Measurements from ENCODE around the gene DDAH2.

Gene DDAH2

DNA sequence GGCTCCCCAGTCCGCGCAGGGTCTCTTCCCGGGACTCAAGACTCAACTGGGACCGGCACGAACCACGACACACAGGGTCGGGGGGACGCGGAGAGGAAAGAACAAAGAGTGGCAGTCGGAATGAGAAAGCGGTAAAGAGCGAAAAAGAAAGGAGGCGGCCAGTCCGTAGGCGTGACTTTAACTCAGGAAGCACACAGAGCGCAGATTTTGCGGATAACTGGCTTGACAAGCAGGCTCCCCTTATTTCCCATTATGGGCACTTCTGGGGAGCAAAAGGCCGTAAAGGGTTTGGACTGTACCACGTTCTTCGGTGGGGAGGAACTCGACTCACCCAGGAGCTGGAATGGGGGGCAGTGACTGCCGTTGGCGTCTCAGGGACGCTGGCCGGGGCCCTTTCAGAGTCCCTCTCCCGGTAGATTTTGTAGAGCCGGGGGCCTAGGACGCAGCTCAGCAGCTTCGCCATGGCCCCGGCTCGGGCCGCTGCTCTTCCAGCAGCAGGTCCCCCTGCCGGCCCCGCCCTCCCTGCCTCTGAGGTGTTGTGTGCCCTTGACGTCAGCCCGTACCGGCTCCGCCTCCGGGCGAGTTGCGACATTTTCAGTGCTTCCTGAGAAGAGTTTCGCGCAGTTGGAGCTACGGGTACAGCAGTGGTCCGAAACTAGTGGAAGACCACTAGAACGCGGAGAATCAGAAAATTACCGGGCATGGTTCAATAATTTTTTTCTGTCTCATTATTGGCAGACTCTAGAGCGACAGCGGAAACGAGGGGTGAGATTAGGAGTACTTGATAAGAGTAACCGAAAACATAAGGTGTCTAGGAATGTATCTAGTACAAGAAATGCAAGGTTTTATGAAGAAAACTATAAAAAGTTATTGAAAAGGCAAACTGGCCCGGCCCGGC is 26.0 kb downstream of the DDAH2 start, which contains the start of gene ABHD16A:
Gene ABHD16A, minus strand, starts transcription at position 506 of the 898 bp plus-strand sequence. Its CDS starts 43 bp downstream, at position 463.
- peak within 1 kb of the TSS; percentile 47 for H3K4me3 ChIP-seq (ENCODE audit: low read length)
- no peaks in the 10 kb centered on the region for H3K27me3 ChIP-seq (ENCODE audit: control insufficient read depth, insufficient read depth, low read length)
- H3K9me3 ChIP-seq (ENCODE audit: control insufficient read depth, low read length): no peaks in the 10 kb centered on the region
- no peaks in the 10 kb centered on the region for H3K36me3 ChIP-seq (ENCODE audit: control insufficient read depth, insufficient read depth, low read length)
- H3K4me1 ChIP-seq (ENCODE audit: control insufficient read depth, insufficient read depth, low read length): peaks cover 18% of the 10 kb centered on the region
- peak within 1 kb of the TSS; percentile 82 for H3K9ac ChIP-seq (ENCODE audit: low read length)

- Histone ChIP-seq H3K9ac (ENCODE audit: low read length) (peak overlapping the region; percentile 82), H3K4me3 (ENCODE audit: low read length) (peak overlapping the region; percentile 47), H3K9me3 (ENCODE audit: control insufficient read depth, low read length) (no peaks in the 10 kb centered on the region), H3K4me1 (ENCODE audit: control insufficient read depth, insufficient read depth, low read length) (peaks cover 18% of the 10 kb centered on the region), H3K36me3 (ENCODE audit: control insufficient read depth, insufficient read depth, low read length) (no peaks in the 10 kb centered on the region), H3K27me3 (ENCODE audit: control insufficient read depth, insufficient read depth, low read length) (no peaks in the 10 kb centered on the region)
Observed at GRCh38 chr6:31702405-31702818, 26.7 kb downstream of the DDAH2 start.

GRCh38 chr6:31701666-31702404 is 27.3 kb downstream of the DDAH2 start:
- no peaks in the 10 kb centered on the region for H3K36me3 ChIP-seq (ENCODE audit: control insufficient read depth, insufficient read depth, low read length)
- H3K27me3 ChIP-seq (ENCODE audit: control insufficient read depth, insufficient read depth, low read length): no peaks in the 10 kb centered on the region
- peak overlapping the region; percentile 82 for H3K9ac ChIP-seq (ENCODE audit: low read length)
- H3K9me3 ChIP-seq (ENCODE audit: control insufficient read depth, low read length): no peaks in the 10 kb centered on the region
- peak overlapping the region; percentile 47 for H3K4me3 ChIP-seq (ENCODE audit: low read length)
- peaks cover 18% of the 10 kb centered on the region for H3K4me1 ChIP-seq (ENCODE audit: control insufficient read depth, insufficient read depth, low read length)

DNA sequence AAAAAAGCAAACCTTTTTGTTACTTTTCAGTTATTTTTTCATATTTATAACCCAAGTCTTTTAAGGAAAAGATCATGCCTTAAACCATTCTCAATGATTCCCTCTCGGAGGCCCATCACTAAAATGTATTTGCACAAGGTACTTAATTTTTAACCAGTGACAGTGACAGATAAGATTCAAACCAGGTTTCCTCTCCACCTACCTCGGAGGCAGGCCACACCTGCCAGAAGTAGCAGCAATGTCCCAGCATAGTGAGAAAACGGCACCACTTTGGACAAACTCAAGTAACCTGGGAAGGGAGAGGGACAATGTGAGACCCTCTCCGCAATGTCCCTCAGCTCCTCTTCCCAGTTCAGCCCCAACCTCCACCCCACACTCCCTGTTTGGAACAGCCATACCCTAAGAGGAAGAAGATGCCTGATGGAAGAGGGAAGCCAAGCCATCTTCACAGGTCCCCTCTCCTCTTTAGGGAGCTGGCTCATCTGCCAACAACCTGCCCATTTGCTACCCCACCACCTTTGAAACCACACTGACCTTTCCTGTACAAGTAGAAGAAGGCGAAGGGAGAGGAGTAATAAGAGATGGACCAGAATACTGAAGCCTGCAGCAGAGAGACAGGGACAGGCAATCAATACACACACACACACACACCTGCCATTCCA is 28.2 kb downstream of the DDAH2 start:
- Histone ChIP-seq H3K9me3 (ENCODE audit: control insufficient read depth, low read length) (no peaks in the 10 kb centered on the region), H3K9ac (ENCODE audit: low read length) (no peak overlapping the region), H3K36me3 (ENCODE audit: control insufficient read depth, insufficient read depth, low read length) (no peaks in the 10 kb centered on the region), H3K4me1 (ENCODE audit: control insufficient read depth, insufficient read depth, low read length) (peaks cover 18% of the 10 kb centered on the region), H3K4me3 (ENCODE audit: low read length) (no peak overlapping the region), H3K27me3 (ENCODE audit: control insufficient read depth, insufficient read depth, low read length) (no peaks in the 10 kb centered on the region)

DNA sequence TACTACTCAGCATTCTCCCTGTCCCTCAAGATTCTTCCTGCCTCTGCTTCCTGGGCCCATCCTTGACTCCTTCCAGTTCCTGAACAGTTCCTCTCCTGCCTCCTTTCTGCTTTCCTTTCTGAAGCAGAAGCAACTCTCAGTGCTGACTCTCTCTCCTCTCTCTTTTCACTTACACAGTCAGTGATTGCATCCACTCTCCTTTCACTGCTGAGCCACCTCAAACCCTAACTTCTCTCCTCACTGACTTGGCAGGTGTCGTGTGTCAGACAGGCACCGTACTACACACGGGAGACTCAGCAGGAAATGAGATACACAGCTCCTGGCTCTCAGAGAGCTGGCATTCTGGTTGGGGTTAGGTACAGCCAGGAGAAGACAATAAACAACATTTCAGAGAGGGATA is 31.5 kb downstream of the DDAH2 start:
- H3K9ac ChIP-seq (ENCODE audit: low read length): no peak overlapping the region
- no peaks in the 10 kb centered on the region for H3K9me3 ChIP-seq (ENCODE audit: control insufficient read depth, low read length)
- H3K36me3 ChIP-seq (ENCODE audit: control insufficient read depth, insufficient read depth, low read length): no peaks in the 10 kb centered on the region

DNA sequence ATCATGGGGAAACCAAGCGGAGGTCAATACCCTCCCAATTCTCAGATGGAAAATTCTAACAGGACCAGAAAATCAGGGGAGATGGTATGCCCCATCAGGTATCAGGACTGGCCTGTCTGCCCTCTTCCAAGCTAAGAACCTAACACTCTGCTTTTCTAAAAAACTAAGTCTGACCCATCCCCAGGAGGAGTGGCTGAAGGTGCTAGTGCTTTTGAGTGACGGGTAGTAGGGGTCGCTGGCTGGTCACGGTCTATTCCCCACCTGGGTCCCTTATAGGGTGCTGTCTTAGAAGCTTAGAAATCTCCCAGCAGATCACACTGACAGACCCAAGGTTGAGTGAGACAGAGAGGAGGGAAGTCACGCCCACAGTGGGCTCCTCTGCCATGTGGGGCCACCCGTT is 35.6 kb downstream of the DDAH2 start:
- H3K27me3 ChIP-seq (ENCODE audit: control insufficient read depth, insufficient read depth, low read length): no peaks in the 10 kb centered on the region
- H3K4me3 ChIP-seq (ENCODE audit: low read length): no peak overlapping the region
- H3K9me3 ChIP-seq (ENCODE audit: control insufficient read depth, low read length): no peaks in the 10 kb centered on the region
- H3K9ac ChIP-seq (ENCODE audit: low read length): no peak overlapping the region
- H3K36me3 ChIP-seq (ENCODE audit: control insufficient read depth, insufficient read depth, low read length): peaks cover 16% of the 10 kb centered on the region
- peaks cover 21% of the 10 kb centered on the region for H3K4me1 ChIP-seq (ENCODE audit: control insufficient read depth, insufficient read depth, low read length)

More for the DNA sequence above, 31.5 kb downstream of the DDAH2 start:
- Histone ChIP-seq H3K4me3 (ENCODE audit: low read length) (no peak overlapping the region), H3K27me3 (ENCODE audit: control insufficient read depth, insufficient read depth, low read length) (no peaks in the 10 kb centered on the region), H3K4me1 (ENCODE audit: control insufficient read depth, insufficient read depth, low read length) (peaks cover 11% of the 10 kb centered on the region)

GRCh38 chr6:31692886-31693285 is 36.2 kb downstream of the DDAH2 start:
- H3K27me3 ChIP-seq (ENCODE audit: control insufficient read depth, insufficient read depth, low read length): no peaks in the 10 kb centered on the region
- peaks cover 23% of the 10 kb centered on the region for H3K36me3 ChIP-seq (ENCODE audit: control insufficient read depth, insufficient read depth, low read length)
- no peaks in the 10 kb centered on the region for H3K9me3 ChIP-seq (ENCODE audit: control insufficient read depth, low read length)
- peaks cover 21% of the 10 kb centered on the region for H3K4me1 ChIP-seq (ENCODE audit: control insufficient read depth, insufficient read depth, low read length)
- no peak overlapping the region for H3K9ac ChIP-seq (ENCODE audit: low read length)
- no peak overlapping the region for H3K4me3 ChIP-seq (ENCODE audit: low read length)

GRCh38 chr6:31692353-31692752 is 36.7 kb downstream of the DDAH2 start:
- peaks cover 21% of the 10 kb centered on the region for H3K4me1 ChIP-seq (ENCODE audit: control insufficient read depth, insufficient read depth, low read length)

DNA sequence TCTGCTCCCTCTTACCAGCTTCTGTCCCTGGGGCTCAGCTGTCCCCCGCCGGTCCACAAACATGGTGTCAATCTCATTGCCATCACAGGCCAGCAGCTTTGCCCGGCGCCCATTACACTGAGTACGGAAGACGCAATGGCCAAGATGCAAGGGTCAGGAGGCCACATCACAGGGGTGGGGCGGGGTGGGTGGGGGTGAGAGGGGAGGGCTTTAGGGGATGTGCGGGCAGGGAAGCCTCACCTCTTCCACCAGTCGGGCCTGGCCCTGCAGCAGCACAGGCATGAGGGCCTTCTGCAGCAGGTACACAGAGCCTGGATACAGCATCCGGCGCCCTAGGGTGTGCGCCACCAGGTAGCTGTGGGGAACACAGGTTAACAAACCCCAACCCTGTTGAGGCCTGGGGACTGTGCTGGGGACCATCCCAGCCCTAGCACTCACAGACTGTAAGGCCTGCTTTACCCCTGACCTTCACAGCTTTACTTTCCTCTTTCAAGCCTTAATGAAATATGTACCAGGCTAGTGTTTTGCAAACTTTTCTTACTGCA is 37.5 kb downstream of the DDAH2 start:
- no peak overlapping the region for H3K4me3 ChIP-seq (ENCODE audit: low read length)
- H3K4me1 ChIP-seq (ENCODE audit: control insufficient read depth, insufficient read depth, low read length): peaks cover 21% of the 10 kb centered on the region
- H3K27me3 ChIP-seq (ENCODE audit: control insufficient read depth, insufficient read depth, low read length): no peaks in the 10 kb centered on the region
- peaks cover 24% of the 10 kb centered on the region for H3K36me3 ChIP-seq (ENCODE audit: control insufficient read depth, insufficient read depth, low read length)
- no peaks in the 10 kb centered on the region for H3K9me3 ChIP-seq (ENCODE audit: control insufficient read depth, low read length)
- H3K9ac ChIP-seq (ENCODE audit: low read length): no peak overlapping the region

More at GRCh38 chr6:31692353-31692752, 36.7 kb downstream of the DDAH2 start:
- Histone ChIP-seq H3K9ac (ENCODE audit: low read length) (no peak overlapping the region), H3K4me3 (ENCODE audit: low read length) (no peak overlapping the region), H3K27me3 (ENCODE audit: control insufficient read depth, insufficient read depth, low read length) (no peaks in the 10 kb centered on the region), H3K36me3 (ENCODE audit: control insufficient read depth, insufficient read depth, low read length) (peaks cover 24% of the 10 kb centered on the region), H3K9me3 (ENCODE audit: control insufficient read depth, low read length) (no peaks in the 10 kb centered on the region)

GRCh38 chr6:31691078-31691463 is 38.0 kb downstream of the DDAH2 start:
- Histone ChIP-seq H3K9me3 (ENCODE audit: control insufficient read depth, low read length) (no peaks in the 10 kb centered on the region), H3K27me3 (ENCODE audit: control insufficient read depth, insufficient read depth, low read length) (no peaks in the 10 kb centered on the region), H3K4me1 (ENCODE audit: control insufficient read depth, insufficient read depth, low read length) (peaks cover 21% of the 10 kb centered on the region), H3K36me3 (ENCODE audit: control insufficient read depth, insufficient read depth, low read length) (peaks cover 28% of the 10 kb centered on the region), H3K4me3 (ENCODE audit: low read length) (no peak overlapping the region), H3K9ac (ENCODE audit: low read length) (no peak overlapping the region)

DNA sequence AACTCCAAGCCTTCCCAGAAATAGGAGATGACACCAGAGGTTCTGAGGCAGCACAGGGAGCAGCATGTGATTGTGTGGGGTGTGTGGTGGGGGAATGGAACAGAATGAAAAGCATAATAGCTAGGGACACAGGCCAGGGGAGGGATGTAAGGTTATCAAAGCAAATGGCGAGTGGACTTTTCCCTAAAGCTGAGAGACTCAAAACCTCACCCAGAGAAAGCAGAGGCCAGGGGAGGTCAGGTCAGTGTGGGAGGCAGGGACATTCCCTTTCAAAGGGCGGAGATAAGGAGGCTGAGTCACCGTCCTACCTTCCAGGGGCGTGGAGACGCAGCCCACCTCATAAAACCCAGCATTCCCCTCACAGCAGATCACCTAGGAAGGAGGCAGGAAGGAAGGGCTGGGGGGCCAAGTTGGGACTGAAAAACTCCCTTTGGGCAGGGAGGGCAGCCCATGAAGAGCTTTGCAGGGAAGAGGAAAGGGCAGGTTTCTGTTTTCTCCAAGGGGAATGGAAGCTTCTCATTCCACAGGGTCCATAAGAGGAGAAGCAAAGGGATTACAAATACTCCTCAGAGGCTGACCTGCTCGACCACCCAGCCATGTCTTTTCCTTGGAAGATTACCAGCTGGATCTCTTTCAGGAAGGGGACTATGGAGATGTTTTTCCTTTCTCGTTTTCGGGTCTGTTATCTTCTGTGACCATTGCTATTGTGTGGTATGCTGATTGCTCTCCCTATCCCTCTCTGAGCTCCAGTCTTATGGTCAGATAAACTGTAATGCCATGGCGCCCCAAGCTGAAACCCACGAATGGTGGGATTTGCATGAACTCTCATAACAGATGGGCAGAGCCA is 38.6 kb downstream of the DDAH2 start:
- H3K9me3 ChIP-seq (ENCODE audit: control insufficient read depth, low read length): no peaks in the 10 kb centered on the region
- H3K4me3 ChIP-seq (ENCODE audit: low read length): no peak overlapping the region
- H3K36me3 ChIP-seq (ENCODE audit: control insufficient read depth, insufficient read depth, low read length): peaks cover 30% of the 10 kb centered on the region
- peak overlapping the region; percentile 11 for H3K9ac ChIP-seq (ENCODE audit: low read length)
- no peaks in the 10 kb centered on the region for H3K27me3 ChIP-seq (ENCODE audit: control insufficient read depth, insufficient read depth, low read length)
- peaks cover 21% of the 10 kb centered on the region for H3K4me1 ChIP-seq (ENCODE audit: control insufficient read depth, insufficient read depth, low read length)
